K562 (cell line): Measurements from ENCODE around the gene INSR. TPM values are rescaled to one million over a fixed set of nuclear protein-coding genes. Genes with fewer than 3 reads are reported as not detected.

Source experiments
- ATAC-seq: fragments of 200-7000 bp; cut with Tn5 transposase; 3 replicates; pipeline ENCODE4 v1.9.1; 2020; ENCODE audit warnings: moderate library complexity
- BruUV-seq: library from RNA; stranded (reverse); fragments of 400-500 nt; replicated peaks from 2 replicates; lab custom pipeline; 2021; lab: Mats Ljungman, UMichigan
- CTCF ChIA-PET: fragments of 300-600 bp; formaldehyde crosslinking; extraction: SDS; loops from one replicate; lab custom pipeline; 2021; ENCODE audit warnings: low intra/inter-chr PET ratio; lab: Yijun Ruan, JAX
- POLR2A ChIA-PET: fragments of 300-600, 350-650 bp; sonication (Branson Sonifier 250); formaldehyde crosslinking; extraction: SDS; loops from one replicate; lab custom pipeline; 2021; ENCODE audit warnings: antibody characterized with exemption, inconsistent platforms; lab: Yijun Ruan, JAX
- DNase-seq, 4 experiments: peaks; one replicate each; pipeline versions ENCODE4 v3.0.0 to v3.0.0-alpha.2; 2011 to 2018; ENCODE audit warnings: low spot score in 3 of 4, mixed read lengths in 3 of 4; ENCODE audit errors: extremely low read depth in 1 of 4
- FAIRE-seq: peaks from 2 replicates; lab custom pipeline; 2011; peaks lifted over from hg19 to GRCh38; lab: Jason Lieb, UNC
- H2AFZ ChIP-seq: 2 replicates; pipeline ENCODE4 v1.6.0; 2011; ENCODE audit warnings: low read depth, low read length, control low read depth, inconsistent platforms
- H3K27ac ChIP-seq: fragments of 200-600 bp; 3 replicates; pipeline ENCODE4 v1.8.0; 2011; ENCODE audit warnings: low read depth, mild to moderate bottlenecking, control low read depth, inconsistent platforms, low read length, moderate library complexity, mixed read lengths; ENCODE audit errors: extremely low read depth
- H3K27me3 ChIP-seq, 2 experiments: fragments of 300-600 bp in 1 of 2; 2 replicates in 1 of 2; 3 replicates in 1 of 2; pipeline versions ENCODE4 v1.6.0 to v1.8.0; 2011; ENCODE audit warnings: inconsistent platforms in 2 of 2, low read length in 2 of 2, mild to moderate bottlenecking in 1 of 2, mixed read lengths in 1 of 2, moderate library complexity in 1 of 2; ENCODE audit not compliant: control insufficient read depth in 2 of 2, insufficient read depth in 2 of 2
- H3K36me3 ChIP-seq: fragments of 300-600 bp; 3 replicates; pipeline ENCODE4 v1.8.0; 2011; ENCODE audit warnings: mild to moderate bottlenecking, low read length, inconsistent platforms; ENCODE audit not compliant: control insufficient read depth, insufficient read depth
- H3K4me1 ChIP-seq, 2 experiments: fragments of 200-600 bp in 1 of 2; replicated peaks in 1 of 2; 2 replicates in 1 of 2; 3 replicates in 1 of 2; pipeline versions ENCODE4 v1.5.1 to v1.8.0; 2011; ENCODE audit warnings: inconsistent platforms in 2 of 2, low read length in 2 of 2, mild to moderate bottlenecking in 1 of 2, mixed read lengths in 1 of 2, moderate library complexity in 1 of 2; ENCODE audit not compliant: control insufficient read depth in 2 of 2, insufficient read depth in 2 of 2
- H3K4me2 ChIP-seq: 2 replicates; pipeline ENCODE4 v1.6.1; 2011; ENCODE audit warnings: low read length, control low read depth, inconsistent platforms, mixed read lengths; ENCODE audit not compliant: insufficient read depth
- H3K4me3 ChIP-seq: fragments of 200-600 bp; sonication (generic), shearing (Covaris generic); 2 replicates; pipeline ENCODE4 v1.5.1; 2016; ENCODE audit warnings: control low read depth, inconsistent platforms
- H3K79me2 ChIP-seq: fragments of 200-600 bp; 3 replicates; pipeline ENCODE4 v1.8.0; 2011; ENCODE audit warnings: low read length, inconsistent platforms; ENCODE audit not compliant: control insufficient read depth, insufficient read depth
- H3K9ac ChIP-seq, 2 experiments: 2 replicates each; pipeline versions ENCODE4 v1.6.0 to v1.6.1; 2011; ENCODE audit warnings: low read depth in 2 of 2, low read length in 2 of 2, control low read depth in 1 of 2, inconsistent platforms in 1 of 2, mild to moderate bottlenecking in 1 of 2, mixed read lengths in 1 of 2; ENCODE audit not compliant: insufficient read depth in 1 of 2
- H3K9me1 ChIP-seq: one replicate; pipeline ENCODE4 v1.6.0; 2011; ENCODE audit warnings: inconsistent platforms, mild to moderate bottlenecking, low read length, moderate library complexity; ENCODE audit not compliant: control insufficient read depth, insufficient read depth
- H3K9me3 ChIP-seq: replicated peaks from 2 replicates; pipeline ENCODE4 v1.5.1; 2011; ENCODE audit warnings: low read depth, low read length, inconsistent platforms; ENCODE audit not compliant: control insufficient read depth, insufficient read depth
- H4K20me1 ChIP-seq: replicated peaks from 2 replicates; pipeline ENCODE4 v1.6.1; 2011; ENCODE audit warnings: low read length, inconsistent platforms, mixed read lengths; ENCODE audit not compliant: control insufficient read depth, insufficient read depth
- DACH1 ChIP-seq: fragments of 450-650 bp; IDR thresholded peaks from 2 replicates; pipeline ENCODE4 v1.6.1; 2018; ENCODE audit not compliant: partially characterized antibody
- FOS ChIP-seq: IDR thresholded peaks from 3 replicates; pipeline ENCODE4 v1.6.1; 2011; ENCODE audit not compliant: insufficient read length; ENCODE audit errors: extremely low read depth
- MYC ChIP-seq, 2 experiments: fragments of 250-450 bp in 1 of 2; sonication (Bioruptor Pico) in 1 of 2; IDR thresholded peaks; 2 replicates each; pipeline versions ENCODE4 v1.5.1 to v1.6.1; 2012 to 2021; ENCODE audit warnings: low read depth in 2 of 2, borderline replicate concordance in 1 of 2, improper control_type of control experiment in 1 of 2, low read length in 1 of 2, mild to moderate bottlenecking in 1 of 2, moderate library complexity in 1 of 2
- NR1H2 ChIP-seq: sonication (generic); formaldehyde crosslinking; IDR thresholded peaks from 2 replicates; pipeline ENCODE4 v1.4.0; 2020; ENCODE audit warnings: mild to moderate bottlenecking, missing genetic modification reagents
- RBFOX2 ChIP-seq: fragments of 200-400 bp; formaldehyde crosslinking; IDR thresholded peaks from 2 replicates; pipeline ENCODE4 v1.6.1; 2017; ENCODE audit warnings: low read depth, mild to moderate bottlenecking, low read length, moderate library complexity
- SMAD4 ChIP-seq: fragments of 250-450 bp; sonication (Bioruptor Pico); conservative IDR thresholded peaks from 2 replicates; pipeline ENCODE4 v1.8.0; 2021; ENCODE audit warnings: inconsistent platforms, mild to moderate bottlenecking, moderate library complexity
- SP2 ChIP-seq: IDR thresholded peaks from 2 replicates; pipeline ENCODE4 v1.6.1; 2011; ENCODE audit warnings: mild to moderate bottlenecking, low read depth, low read length, moderate library complexity; ENCODE audit not compliant: poor library complexity, severe bottlenecking; ENCODE audit errors: extremely low read depth
- TEAD1 ChIP-seq, 2 experiments: fragments of 450-650 bp in 1 of 2; sonication (generic) in 1 of 2; formaldehyde crosslinking; IDR thresholded peaks; 2 replicates each; pipeline versions ENCODE4 v1.4.0 to v1.8.0; 2020 to 2022; ENCODE audit warnings: mild to moderate bottlenecking in 2 of 2, missing genetic modification reagents in 1 of 2
- USF1 ChIP-seq: sonication (generic); formaldehyde crosslinking; IDR thresholded peaks from 2 replicates; pipeline ENCODE4 v1.9.0; 2022; ENCODE audit warnings: mild to moderate bottlenecking, missing genetic modification reagents
- ZNF146 ChIP-seq: IDR thresholded peaks from one replicate; pipeline ENCODE4 v1.6.1; 2018; ENCODE audit warnings: missing compliant biosample characterization; ENCODE audit not compliant: unreplicated experiment
- ZNF232 ChIP-seq: sonication (generic); formaldehyde crosslinking; IDR thresholded peaks from 2 replicates; pipeline ENCODE4 v1.8.0; 2022; ENCODE audit warnings: mild to moderate bottlenecking, missing genetic modification reagents
- ZNF274 ChIP-seq: IDR thresholded peaks from 2 replicates; pipeline ENCODE4 v1.6.1; 2011; ENCODE audit warnings: low read depth, mild to moderate bottlenecking, low read length, moderate library complexity, borderline replicate concordance
- ZNF316 ChIP-seq: fragments of 450-650 bp; IDR thresholded peaks from 2 replicates; pipeline ENCODE4 v1.6.1; 2016
- ZNF785 ChIP-seq: fragments of 250-450 bp; sonication (Bioruptor Pico); IDR thresholded peaks from 2 replicates; pipeline ENCODE4 v1.4.0; 2020; ENCODE audit warnings: mild to moderate bottlenecking
- WGBS: fragments of 100-300 bp; shearing (Covaris generic); methylation state at CpG from one replicate; pipeline ENCODE4 v1.1.6; 2016; ENCODE audit warnings: low coverage, mixed read lengths; ENCODE audit not compliant: insufficient coverage; ENCODE audit errors: missing lambda C conversion rate; 5-methylcytosine and 5-hydroxymethylcytosine counted together
- in situ Hi-C: fragments of 300-500 bp; cut with MboI; formaldehyde crosslinking; loops from 4 replicates; pipeline ENCODE4 v1.15.0; 2018; ENCODE audit warnings: inconsistent platforms, mixed read lengths
- intact Hi-C: fragments of 100-400 bp; cut with micrococcal nuclease; formaldehyde crosslinking; loops from 2 replicates; pipeline ENCODE4 v1.14.2; 2022
- polyA plus RNA-seq, 8 experiments: library from polyadenylated mRNA; depleted of rRNA in 4 of 8; stranded (reverse) in 5 of 8; unstranded in 3 of 8; fragments of >200 nt; fragmentation: Nextera tagmentation in 2 of 8; fragmentation: Illumina TruSeq in 1 of 8; extraction: Ambion mirVana in 2 of 8; extraction: Trizol in 1 of 8; gene quantifications; 2 replicates each; pipeline versions ENCODE4 v1.2.1 to v1.2.3, GENCODE V29; 2011 to 2014; ENCODE audit warnings: inconsistent platforms in 1 of 8, missing spikeins in 1 of 8
- total RNA-seq, 7 experiments: library from RNA; depleted of rRNA in 6 of 7; stranded (reverse); fragments of >200 nt in 6 of 7; fragmentation: Illumina TruSeq in 2 of 7; extraction: Trizol in 2 of 7; gene quantifications; 2 replicates each; pipeline versions ENCODE4 v1.2.1 to v1.2.3, GENCODE V29; 2011 to 2021; ENCODE audit warnings: low replicate concordance in 1 of 7
- TF ChIP-seq, protein P1 (sequence below), 2 experiments: fragments of 150-350 bp in 1 of 2; IDR thresholded peaks; 2 replicates each; pipeline ENCODE4 v1.6.1; 2012 to 2016; ENCODE audit warnings: low read depth in 2 of 2, low read length in 2 of 2, mild to moderate bottlenecking in 1 of 2, moderate library complexity in 1 of 2

Gene INSR
- total and polyA plus RNA-seq, 9 of the 15 experiments (the other 6 are each of a cell fraction or from before 2014, with no cell fraction given), result 0.04 to 0.88 (median 0.41) TPM

- Histone ChIP-seq H3K27me3 (peaks cover 7 to 22% of the 10 kb centered on the region in 2 experiments; a peak in 4 of 5 replicates), H3K79me2 (no peaks in the 10 kb centered on the region), H3K9me1 (no peaks in the 10 kb centered on the region), H3K4me3 (no peak overlapping the region), H3K9ac (no peak overlapping the region), H2AFZ (no peak overlapping the region), H3K4me2 (no peak overlapping the region), H3K27ac (no peak overlapping the region), H3K36me3 (no peaks in the 10 kb centered on the region), H4K20me1 (no peaks in the 10 kb centered on the region), H3K4me1 (no peaks in the 10 kb centered on the region), H3K9me3 (no peaks in the 10 kb centered on the region)
- FAIRE-seq (no peak), ATAC-seq (no peak), DNase-seq (no peak)
- 0% methylated on average over 6 of the region's 7 CpGs for WGBS
- ChIA-PET CTCF (no interaction called here), POLR2A (no interaction called here)
- in situ Hi-C loops (no loop called here), intact Hi-C loops (no loop called here)
- BruUV-seq, result no TSS peak
- TF ChIP-seq ZNF146 (CRISPR knock-in tag), result no peak
- TF ChIP-seq DACH1, result no peak
- no peak for TF ChIP-seq ZNF232
- TF ChIP-seq, protein P1, sequence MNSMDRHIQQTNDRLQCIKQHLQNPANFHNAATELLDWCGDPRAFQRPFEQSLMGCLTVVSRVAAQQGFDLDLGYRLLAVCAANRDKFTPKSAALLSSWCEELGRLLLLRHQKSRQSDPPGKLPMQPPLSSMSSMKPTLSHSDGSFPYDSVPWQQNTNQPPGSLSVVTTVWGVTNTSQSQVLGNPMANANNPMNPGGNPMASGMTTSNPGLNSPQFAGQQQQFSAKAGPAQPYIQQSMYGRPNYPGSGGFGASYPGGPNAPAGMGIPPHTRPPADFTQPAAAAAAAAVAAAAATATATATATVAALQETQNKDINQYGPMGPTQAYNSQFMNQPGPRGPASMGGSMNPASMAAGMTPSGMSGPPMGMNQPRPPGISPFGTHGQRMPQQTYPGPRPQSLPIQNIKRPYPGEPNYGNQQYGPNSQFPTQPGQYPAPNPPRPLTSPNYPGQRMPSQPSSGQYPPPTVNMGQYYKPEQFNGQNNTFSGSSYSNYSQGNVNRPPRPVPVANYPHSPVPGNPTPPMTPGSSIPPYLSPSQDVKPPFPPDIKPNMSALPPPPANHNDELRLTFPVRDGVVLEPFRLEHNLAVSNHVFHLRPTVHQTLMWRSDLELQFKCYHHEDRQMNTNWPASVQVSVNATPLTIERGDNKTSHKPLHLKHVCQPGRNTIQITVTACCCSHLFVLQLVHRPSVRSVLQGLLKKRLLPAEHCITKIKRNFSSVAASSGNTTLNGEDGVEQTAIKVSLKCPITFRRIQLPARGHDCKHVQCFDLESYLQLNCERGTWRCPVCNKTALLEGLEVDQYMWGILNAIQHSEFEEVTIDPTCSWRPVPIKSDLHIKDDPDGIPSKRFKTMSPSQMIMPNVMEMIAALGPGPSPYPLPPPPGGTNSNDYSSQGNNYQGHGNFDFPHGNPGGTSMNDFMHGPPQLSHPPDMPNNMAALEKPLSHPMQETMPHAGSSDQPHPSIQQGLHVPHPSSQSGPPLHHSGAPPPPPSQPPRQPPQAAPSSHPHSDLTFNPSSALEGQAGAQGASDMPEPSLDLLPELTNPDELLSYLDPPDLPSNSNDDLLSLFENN (IDR thresholded peaks at IDR 0.05; ENCODE audit: low read depth in 2 of 2, low read length in 2 of 2), result no peak
- no peak for TF ChIP-seq NR1H2 (CRISPR knock-in tag)
- no peak for TF ChIP-seq FOS
- TF ChIP-seq SMAD4 (CRISPR knock-in tag), result no peak
- TF ChIP-seq SP2, result no peak
- TF ChIP-seq ZNF785 (CRISPR knock-in tag), result no peak
- no peak for TF ChIP-seq MYC (IDR thresholded peaks at IDR 0.05; ENCODE audit: low read depth, low read length)
- TF ChIP-seq MYC (CRISPR knock-in tag; IDR thresholded peaks at IDR 0.05; ENCODE audit: borderline replicate concordance, low read depth), result no peak
- TF ChIP-seq USF1, result no peak
- TF ChIP-seq TEAD1 (CRISPR knock-in tag; IDR thresholded peaks at IDR 0.05), result no peak
- TF ChIP-seq ZNF274, result no peak
- no peak for TF ChIP-seq ZNF316
- TF ChIP-seq RBFOX2, result no peak
Measured at GRCh38 chr19:7307590-7308218, 13.5 kb upstream of the INSR start.
